A549 (cell line): ENCODE results near the gene GNPAT. TPM values are rescaled to one million over a fixed set of nuclear protein-coding genes. Genes with fewer than 3 reads are reported as not detected.

ENCODE experiments used
- ATAC-seq, 2 experiments: fragments of 200-7000 bp in 1 of 2; fragments of >200 bp in 1 of 2; cut with Nextera tagmentation in 1 of 2; cut with Tn5 transposase in 1 of 2; 3 replicates each; pipeline versions ENCODE4 v1.8.0 to v1.9.1; 2018 to 2020; ENCODE audit warnings: mild to moderate bottlenecking in 1 of 2, moderate library complexity in 1 of 2
- CTCF ChIA-PET: fragments of 300-600 bp; sonication (Branson Sonifier 250); formaldehyde crosslinking; extraction: SDS; loops from one replicate; lab custom pipeline; 2021; ENCODE audit warnings: antibody characterized with exemption, inconsistent platforms; lab: Yijun Ruan, JAX
- POLR2A ChIA-PET: fragments of 350-600 bp; formaldehyde crosslinking; extraction: SDS; loops from one replicate; lab custom pipeline; 2021; ENCODE audit warnings: antibody characterized with exemption, inconsistent platforms; lab: Yijun Ruan, JAX
- DNase-seq, 2 experiments: peaks; one replicate each; pipeline versions ENCODE4 v3.0.0 to v3.0.0-alpha.2; 2011 to 2016; ENCODE audit warnings: low read depth in 1 of 2, low spot score in 1 of 2
- FAIRE-seq: peaks from 2 replicates; lab custom pipeline; 2011; peaks lifted over from hg19 to GRCh38; lab: Jason Lieb, UNC
- H3K27ac ChIP-seq, 2 experiments: fragments of >200 bp; sonication (Bioruptor Twin); formaldehyde crosslinking; 3 replicates each; pipeline ENCODE4 v1.5.1; 2016 to 2017
- H3K4me1 ChIP-seq: fragments of >200 bp; sonication (Bioruptor Twin); formaldehyde crosslinking; 3 replicates; pipeline ENCODE4 v1.6.1; 2016
- H3K4me2 ChIP-seq: fragments of >200 bp; sonication (Bioruptor Twin); formaldehyde crosslinking; 3 replicates; pipeline ENCODE4 v1.6.1; 2016
- H3K4me3 ChIP-seq: fragments of >200 bp; sonication (Bioruptor Twin); formaldehyde crosslinking; 3 replicates; pipeline ENCODE4 v1.5.1; 2016
- H3K9me3 ChIP-seq: fragments of >200 bp; sonication (Bioruptor Twin); formaldehyde crosslinking; 3 replicates; pipeline ENCODE4 v1.6.1; 2016
- CBX2 ChIP-seq: fragments of 200-600 bp; sonication (generic); IDR thresholded peaks from 2 replicates; pipeline ENCODE4 v1.6.1; 2016; ENCODE audit warnings: low read depth, mild to moderate bottlenecking, borderline replicate concordance
- CBX8 ChIP-seq: fragments of 200-600 bp; sonication (generic); IDR thresholded peaks from 2 replicates; pipeline ENCODE4 v1.6.1; 2016
- CEBPB ChIP-seq, 2 experiments: fragments of >200 bp in 1 of 2; sonication (Bioruptor Twin) in 1 of 2; formaldehyde crosslinking in 1 of 2; IDR thresholded peaks; 2 replicates each; pipeline ENCODE4 v1.6.1; 2012 to 2016
- CHD4 ChIP-seq: fragments of 200-600 bp; sonication (generic); IDR thresholded peaks from 2 replicates; pipeline ENCODE4 v1.6.1; 2016; ENCODE audit warnings: antibody characterized with exemption, mild to moderate bottlenecking, borderline replicate concordance
- EHF ChIP-seq: fragments of 250-450 bp; sonication (Bioruptor Pico); IDR thresholded peaks from 2 replicates; pipeline ENCODE4 v1.5.0; 2020; ENCODE audit warnings: mild to moderate bottlenecking
- EP300 ChIP-seq, 2 experiments: fragments of >200 bp; sonication (Bioruptor Twin); formaldehyde crosslinking; IDR thresholded peaks; 2 replicates in 1 of 2; 3 replicates in 1 of 2; pipeline ENCODE4 v1.6.1; 2016 to 2017
- ESRRA ChIP-seq: fragments of 150-350 bp; IDR thresholded peaks from 2 replicates; pipeline ENCODE4 v1.6.1; 2014; ENCODE audit warnings: mild to moderate bottlenecking, low read length, borderline replicate concordance
- FOSL2 ChIP-seq, 2 experiments: fragments of 450-650 bp in 1 of 2; fragments of >200 bp in 1 of 2; sonication (Bioruptor Twin) in 1 of 2; formaldehyde crosslinking; IDR thresholded peaks; 2 replicates each; pipeline versions ENCODE4 v1.5.0 to v1.6.1; 2016 to 2020; ENCODE audit warnings: mild to moderate bottlenecking in 1 of 2, moderate library complexity in 1 of 2
- FOXS1 ChIP-seq: fragments of 250-450 bp; sonication (Bioruptor Pico); IDR thresholded peaks from 2 replicates; pipeline ENCODE4 v1.5.0; 2020; ENCODE audit warnings: mild to moderate bottlenecking, moderate library complexity
- GATA3 ChIP-seq: IDR thresholded peaks from 2 replicates; pipeline ENCODE4 v1.6.1; 2012; ENCODE audit warnings: borderline replicate concordance
- HEYL ChIP-seq: fragments of 250-450 bp; sonication (Bioruptor Pico); IDR thresholded peaks from 2 replicates; pipeline ENCODE4 v1.8.0; 2021; ENCODE audit warnings: mild to moderate bottlenecking, moderate library complexity
- HOXA7 ChIP-seq: fragments of 250-450 bp; sonication (Bioruptor Pico); IDR thresholded peaks from 2 replicates; pipeline ENCODE4 v1.5.0; 2020; ENCODE audit warnings: mild to moderate bottlenecking, moderate library complexity
- HOXB13 ChIP-seq: fragments of 250-450 bp; sonication (Bioruptor Pico); IDR thresholded peaks from 2 replicates; pipeline ENCODE4 v1.5.0; 2020; ENCODE audit warnings: low read depth, mild to moderate bottlenecking, moderate library complexity
- HOXB5 ChIP-seq: fragments of 250-450 bp; sonication (Bioruptor Pico); IDR thresholded peaks from 2 replicates; pipeline ENCODE4 v1.5.0; 2020; ENCODE audit warnings: mild to moderate bottlenecking, moderate library complexity
- JUN ChIP-seq, 2 experiments: fragments of >200 bp; sonication (Bioruptor Twin); formaldehyde crosslinking; IDR thresholded peaks; 2 replicates in 1 of 2; 3 replicates in 1 of 2; pipeline ENCODE4 v1.6.1; 2016 to 2017
- JUNB ChIP-seq: fragments of >200 bp; sonication (Bioruptor Twin); formaldehyde crosslinking; IDR thresholded peaks from 2 replicates; pipeline ENCODE4 v1.6.1; 2016
- KDM1A ChIP-seq: fragments of 200-600 bp; sonication (generic); IDR thresholded peaks from 2 replicates; pipeline ENCODE4 v1.6.1; 2016; ENCODE audit warnings: low read depth, mild to moderate bottlenecking
- KDM5A ChIP-seq: fragments of 200-600 bp; sonication (generic); IDR thresholded peaks from 2 replicates; pipeline ENCODE4 v1.6.1; 2016; ENCODE audit warnings: antibody characterized with exemption, mild to moderate bottlenecking
- NR3C1 ChIP-seq: fragments of >200 bp; sonication (Bioruptor Twin); formaldehyde crosslinking; IDR thresholded peaks from 3 replicates; pipeline ENCODE4 v1.6.1; 2017
- RAD21 ChIP-seq, 2 experiments: fragments of >200 bp in 1 of 2; sonication (Bioruptor Twin) in 1 of 2; formaldehyde crosslinking in 1 of 2; IDR thresholded peaks in 1 of 2; conservative IDR thresholded peaks in 1 of 2; 2 replicates in 1 of 2; 3 replicates in 1 of 2; pipeline ENCODE4 v1.6.1; 2012 to 2018; ENCODE audit warnings: inconsistent platforms in 1 of 2
- RARB ChIP-seq: fragments of 250-450 bp; sonication (Bioruptor Pico); IDR thresholded peaks from 2 replicates; pipeline ENCODE4 v1.8.0; 2021; ENCODE audit warnings: mild to moderate bottlenecking, moderate library complexity
- RFX5 ChIP-seq: fragments of 450-650 bp; IDR thresholded peaks from 2 replicates; pipeline ENCODE4 v1.7.1; 2014; ENCODE audit warnings: antibody characterized with exemption, mild to moderate bottlenecking, moderate library complexity
- SMC3 ChIP-seq: fragments of >200 bp; sonication (Bioruptor Twin); formaldehyde crosslinking; IDR thresholded peaks from 3 replicates; pipeline ENCODE4 v1.6.1; 2018; ENCODE audit warnings: inconsistent platforms
- ZNF302 ChIP-seq: fragments of 250-450 bp; sonication (Bioruptor Pico); IDR thresholded peaks from 2 replicates; pipeline ENCODE4 v1.9.0; 2021; ENCODE audit warnings: inconsistent platforms, mild to moderate bottlenecking, moderate library complexity
- ZSCAN20 ChIP-seq: fragments of 250-450 bp; sonication (Bioruptor Pico); IDR thresholded peaks from 2 replicates; pipeline ENCODE4 v1.8.0; 2022; ENCODE audit warnings: mild to moderate bottlenecking, moderate library complexity
- WGBS: methylation state at CpG from one replicate; pipeline ENCODE4 v1.1.6; 2017; ENCODE audit errors: missing lambda C conversion rate; 5-methylcytosine and 5-hydroxymethylcytosine counted together
- polyA plus RNA-seq, 4 experiments: library from polyadenylated mRNA; depleted of rRNA in 3 of 4; stranded (reverse); fragments of >200 nt; fragmentation: RNase III in 1 of 4; extraction: RNeasy Plus Mini Kit Qiagen cat#74134 plus additional on column Dnase treatment in 1 of 4; gene quantifications; 2 replicates in 3 of 4; 3 replicates in 1 of 4; pipeline ENCODE4 v1.2.3, GENCODE V29; 2011 to 2017
- TF ChIP-seq, protein P1 (sequence below): IDR thresholded peaks from 2 replicates; pipeline ENCODE4 v1.6.1; 2012
- TF ChIP-seq, protein P2 (sequence below): fragments of >200 bp; sonication (Bioruptor Twin); formaldehyde crosslinking; IDR thresholded peaks from 3 replicates; pipeline ENCODE4 v1.6.1; 2016
- TF ChIP-seq, protein P3 (sequence below): fragments of 200-600 bp; sonication (generic); IDR thresholded peaks from 2 replicates; pipeline ENCODE4 v1.6.1; 2016; ENCODE audit warnings: antibody characterized with exemption, mild to moderate bottlenecking, moderate library complexity
- TF ChIP-seq, protein P4 (sequence below): fragments of 150-350 bp; IDR thresholded peaks from 2 replicates; pipeline ENCODE4 v1.6.1; 2014; ENCODE audit warnings: low read depth, mild to moderate bottlenecking, low read length
- TF ChIP-seq, protein P5 (sequence below): IDR thresholded peaks from 2 replicates; pipeline ENCODE4 v1.6.1; 2012

Gene GNPAT
- polyA plus RNA-seq, 2 of the 4 experiments (the other 2 are of a cell fraction), result 44.1 to 62.7 TPM

DNA sequence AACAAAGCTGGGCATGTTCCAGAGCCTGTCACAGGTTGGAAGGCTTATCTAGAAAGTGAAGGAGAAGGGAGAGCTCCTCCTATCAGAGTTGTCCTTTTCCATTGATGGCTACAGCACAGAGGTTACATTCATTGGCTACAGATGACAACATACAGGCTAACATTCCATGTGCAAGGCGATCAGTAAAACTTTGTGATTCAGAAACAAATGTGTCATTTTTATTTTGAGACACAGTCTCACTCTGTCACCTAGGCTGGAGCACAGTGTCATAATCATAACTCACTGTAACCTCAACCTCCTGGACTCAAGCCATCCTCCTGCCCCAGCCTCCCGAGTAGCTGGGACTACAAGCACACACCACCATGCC lies 46.6 kb upstream of the GNPAT start (continued):
- TF ChIP-seq, protein P1, sequence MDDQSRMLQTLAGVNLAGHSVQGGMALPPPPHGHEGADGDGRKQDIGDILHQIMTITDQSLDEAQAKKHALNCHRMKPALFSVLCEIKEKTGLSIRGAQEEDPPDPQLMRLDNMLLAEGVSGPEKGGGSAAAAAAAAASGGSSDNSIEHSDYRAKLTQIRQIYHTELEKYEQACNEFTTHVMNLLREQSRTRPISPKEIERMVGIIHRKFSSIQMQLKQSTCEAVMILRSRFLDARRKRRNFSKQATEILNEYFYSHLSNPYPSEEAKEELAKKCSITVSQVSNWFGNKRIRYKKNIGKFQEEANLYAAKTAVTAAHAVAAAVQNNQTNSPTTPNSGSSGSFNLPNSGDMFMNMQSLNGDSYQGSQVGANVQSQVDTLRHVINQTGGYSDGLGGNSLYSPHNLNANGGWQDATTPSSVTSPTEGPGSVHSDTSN, result no peak

DNA sequence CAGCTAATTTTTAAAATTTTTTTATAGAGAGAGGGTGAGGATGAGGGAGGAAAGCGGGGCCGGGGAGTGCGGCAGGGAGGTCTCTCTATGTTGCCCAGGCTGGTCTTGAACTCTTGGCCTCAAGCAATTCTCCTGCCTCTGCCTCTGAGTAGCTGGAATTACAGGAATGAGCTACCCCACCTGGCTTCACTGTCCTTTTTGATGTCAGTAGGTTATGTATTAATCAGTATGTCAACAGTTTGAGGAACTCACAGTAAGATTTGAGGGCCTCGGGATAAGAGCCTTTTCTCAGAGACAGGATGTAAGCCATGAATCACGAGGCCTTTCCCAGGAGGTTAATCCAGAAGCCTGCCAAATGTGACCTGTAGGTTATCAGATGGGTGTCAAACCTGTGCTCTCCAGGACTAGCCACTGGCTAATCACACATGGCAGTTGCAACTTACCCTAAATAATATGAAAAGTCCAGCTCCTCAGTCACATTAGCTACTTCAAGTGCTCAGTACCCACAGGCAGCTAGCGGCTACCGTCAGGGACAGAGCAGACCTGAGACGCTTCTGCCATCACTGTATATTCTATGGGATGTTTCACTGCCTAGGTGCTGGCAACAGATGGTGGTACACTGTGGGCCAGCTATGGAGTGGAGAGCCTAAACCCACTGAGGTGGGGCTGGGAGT lies 46.0 kb upstream of the GNPAT start:
- peak; percentile 99 for FAIRE-seq
- WGBS, result 8% methylated on average over 8 of the region's 8 CpGs
- peak; percentile 78 to 97 for DNase-seq
- Histone ChIP-seq H3K9me3 (peaks cover under 1% of the 10 kb centered on the region; the same call in 1 of the 3 replicates), H3K4me1 (peaks cover 50% of the 10 kb centered on the region), H3K4me2 (peak overlapping the region; percentile 71), H3K4me3 (no peak overlapping the region), H3K27ac (peak overlapping the region; percentile 94 to 96)
- peak; percentile 85 to 87 for ATAC-seq
- CTCF ChIA-PET, result interaction anchor here (0.6 to 3.3 kb wide), 5 partner anchors 10 to 616 kb away, joined by 3 to 14 read pairs (median 3); no protein-coding TSS in a partner anchor
- POLR2A ChIA-PET, result no interaction called here
- TF ChIP-seq ZSCAN20 (CRISPR knock-in tag) (no peak), EHF (CRISPR knock-in tag) (peak; percentile 49), CEBPB (IDR thresholded peaks at IDR 0.05) (peak; percentile 46 to 62; a peak in 3 of 4 replicates), NR3C1 (no peak), HOXB13 (CRISPR knock-in tag) (peak; percentile 83), HOXB5 (CRISPR knock-in tag) (peak; percentile 75; the same call in 1 of the 2 replicates), RARB (CRISPR knock-in tag) (0 out of 2 replicates have a peak, but pooled peaks have one; percentile 81), RAD21 (conservative IDR thresholded peaks at IDR 0.05 in 1 of 2, IDR thresholded peaks at IDR 0.05 in 1 of 2) (peak; percentile 12 to 62; a peak in 4 of 5 replicates), ZNF302 (CRISPR knock-in tag) (peak; percentile 79; the same call in 1 of the 2 replicates), RFX5 (no peak), ESRRA (no peak), CHD4 (peak; percentile 62; the same call in 1 of the 2 replicates), CBX2 (no peak), KDM1A (no peak), FOSL2 (IDR thresholded peaks at IDR 0.05) (peak; percentile 82), FOSL2 (CRISPR knock-in tag; IDR thresholded peaks at IDR 0.05) (peak; percentile 88), GATA3 (peak; percentile 97), FOXS1 (CRISPR knock-in tag) (peak; percentile 10; the same call in 1 of the 2 replicates), HOXA7 (CRISPR knock-in tag) (no peak), JUNB (peak; percentile 94), SMC3 (peak; percentile 52), EP300 (IDR thresholded peaks at IDR 0.05) (peak; percentile 96 to 98), CBX8 (no peak), JUN (IDR thresholded peaks at IDR 0.05) (peak; percentile 96 to 98), KDM5A (no peak), HEYL (CRISPR knock-in tag) (no peak)
- TF ChIP-seq, protein P2, sequence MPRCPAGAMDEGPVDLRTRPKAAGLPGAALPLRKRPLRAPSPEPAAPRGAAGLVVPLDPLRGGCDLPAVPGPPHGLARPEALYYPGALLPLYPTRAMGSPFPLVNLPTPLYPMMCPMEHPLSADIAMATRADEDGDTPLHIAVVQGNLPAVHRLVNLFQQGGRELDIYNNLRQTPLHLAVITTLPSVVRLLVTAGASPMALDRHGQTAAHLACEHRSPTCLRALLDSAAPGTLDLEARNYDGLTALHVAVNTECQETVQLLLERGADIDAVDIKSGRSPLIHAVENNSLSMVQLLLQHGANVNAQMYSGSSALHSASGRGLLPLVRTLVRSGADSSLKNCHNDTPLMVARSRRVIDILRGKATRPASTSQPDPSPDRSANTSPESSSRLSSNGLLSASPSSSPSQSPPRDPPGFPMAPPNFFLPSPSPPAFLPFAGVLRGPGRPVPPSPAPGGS, result peak; percentile 92
- TF ChIP-seq, protein P3, sequence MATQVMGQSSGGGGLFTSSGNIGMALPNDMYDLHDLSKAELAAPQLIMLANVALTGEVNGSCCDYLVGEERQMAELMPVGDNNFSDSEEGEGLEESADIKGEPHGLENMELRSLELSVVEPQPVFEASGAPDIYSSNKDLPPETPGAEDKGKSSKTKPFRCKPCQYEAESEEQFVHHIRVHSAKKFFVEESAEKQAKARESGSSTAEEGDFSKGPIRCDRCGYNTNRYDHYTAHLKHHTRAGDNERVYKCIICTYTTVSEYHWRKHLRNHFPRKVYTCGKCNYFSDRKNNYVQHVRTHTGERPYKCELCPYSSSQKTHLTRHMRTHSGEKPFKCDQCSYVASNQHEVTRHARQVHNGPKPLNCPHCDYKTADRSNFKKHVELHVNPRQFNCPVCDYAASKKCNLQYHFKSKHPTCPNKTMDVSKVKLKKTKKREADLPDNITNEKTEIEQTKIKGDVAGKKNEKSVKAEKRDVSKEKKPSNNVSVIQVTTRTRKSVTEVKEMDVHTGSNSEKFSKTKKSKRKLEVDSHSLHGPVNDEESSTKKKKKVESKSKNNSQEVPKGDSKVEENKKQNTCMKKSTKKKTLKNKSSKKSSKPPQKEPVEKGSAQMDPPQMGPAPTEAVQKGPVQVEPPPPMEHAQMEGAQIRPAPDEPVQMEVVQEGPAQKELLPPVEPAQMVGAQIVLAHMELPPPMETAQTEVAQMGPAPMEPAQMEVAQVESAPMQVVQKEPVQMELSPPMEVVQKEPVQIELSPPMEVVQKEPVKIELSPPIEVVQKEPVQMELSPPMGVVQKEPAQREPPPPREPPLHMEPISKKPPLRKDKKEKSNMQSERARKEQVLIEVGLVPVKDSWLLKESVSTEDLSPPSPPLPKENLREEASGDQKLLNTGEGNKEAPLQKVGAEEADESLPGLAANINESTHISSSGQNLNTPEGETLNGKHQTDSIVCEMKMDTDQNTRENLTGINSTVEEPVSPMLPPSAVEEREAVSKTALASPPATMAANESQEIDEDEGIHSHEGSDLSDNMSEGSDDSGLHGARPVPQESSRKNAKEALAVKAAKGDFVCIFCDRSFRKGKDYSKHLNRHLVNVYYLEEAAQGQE, result no peak
- TF ChIP-seq, protein P4, sequence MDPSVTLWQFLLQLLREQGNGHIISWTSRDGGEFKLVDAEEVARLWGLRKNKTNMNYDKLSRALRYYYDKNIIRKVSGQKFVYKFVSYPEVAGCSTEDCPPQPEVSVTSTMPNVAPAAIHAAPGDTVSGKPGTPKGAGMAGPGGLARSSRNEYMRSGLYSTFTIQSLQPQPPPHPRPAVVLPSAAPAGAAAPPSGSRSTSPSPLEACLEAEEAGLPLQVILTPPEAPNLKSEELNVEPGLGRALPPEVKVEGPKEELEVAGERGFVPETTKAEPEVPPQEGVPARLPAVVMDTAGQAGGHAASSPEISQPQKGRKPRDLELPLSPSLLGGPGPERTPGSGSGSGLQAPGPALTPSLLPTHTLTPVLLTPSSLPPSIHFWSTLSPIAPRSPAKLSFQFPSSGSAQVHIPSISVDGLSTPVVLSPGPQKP, result no peak
- TF ChIP-seq, protein P1, result peak; percentile 76
- TF ChIP-seq, protein P5, sequence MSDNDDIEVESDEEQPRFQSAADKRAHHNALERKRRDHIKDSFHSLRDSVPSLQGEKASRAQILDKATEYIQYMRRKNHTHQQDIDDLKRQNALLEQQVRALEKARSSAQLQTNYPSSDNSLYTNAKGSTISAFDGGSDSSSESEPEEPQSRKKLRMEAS, result peak; percentile 93
